Upper lobe of left lung (tissue), 4 donors: ENCODE measurements around the gene TPGS2.

Experiments used
- CTCF ChIP-seq, 6 experiments: fragments of 450-650 bp in 4 of 6; fragments of 200-600 bp in 2 of 6; sonication (generic) in 2 of 6; IDR thresholded peaks; one replicate each; pipeline ENCODE4 v1.5.1; 2016 to 2019; ENCODE audit warnings: antibody characterized with exemption in 6 of 6
- EP300 ChIP-seq, 4 donors: sonication (generic); formaldehyde crosslinking; IDR thresholded peaks; one replicate each; pipeline ENCODE4 v1.5.1; 2017; ENCODE audit warnings: antibody characterized with exemption in 4 of 4, control low read depth in 2 of 4
- POLR2A ChIP-seq, 4 donors: fragments of 450-650 bp; IDR thresholded peaks; one replicate each; pipeline ENCODE4 v1.5.1; 2016 to 2017; ENCODE audit warnings: antibody characterized with exemption in 4 of 4, mild to moderate bottlenecking in 2 of 4
- POLR2AphosphoS5 ChIP-seq, 2 donors: sonication (generic); formaldehyde crosslinking; IDR thresholded peaks; one replicate each; pipeline ENCODE4 v1.5.1; 2017; ENCODE audit warnings: antibody characterized with exemption in 2 of 2

DNA sequence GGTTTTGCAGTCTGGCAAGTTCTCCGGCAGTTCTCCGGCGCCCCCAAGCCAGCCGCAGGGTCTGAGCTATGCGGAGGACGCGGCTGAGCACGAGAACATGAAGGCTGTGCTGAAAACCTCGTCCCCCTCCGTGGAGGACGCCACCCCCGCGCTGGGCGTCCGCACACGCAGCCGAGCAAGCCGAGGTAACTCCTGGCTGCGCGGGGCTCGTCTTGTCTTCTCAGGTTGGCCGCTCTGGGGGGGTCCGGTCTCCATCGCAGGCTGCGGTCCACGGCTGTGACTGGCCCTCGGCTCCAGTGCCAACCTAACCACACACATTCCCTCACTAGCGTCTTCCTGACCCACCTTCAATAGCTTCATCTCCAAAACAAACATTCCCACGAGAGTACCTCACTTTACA, 68.2 kb downstream of the TPGS2 start:
- TF ChIP-seq CTCF (IDR thresholded peaks at IDR 0.05), result no peak
- no peak for TF ChIP-seq POLR2A (IDR thresholded peaks at IDR 0.05)
- TF ChIP-seq POLR2AphosphoS5 (IDR thresholded peaks at IDR 0.05), result no peak
- no peak for TF ChIP-seq EP300 (IDR thresholded peaks at IDR 0.05)
